ENCODE results near the gene CMTM1. TPM values are rescaled to one million over a fixed set of nuclear protein-coding genes. Genes with fewer than 3 reads are reported as not detected.

The CMTM1 gene
- total RNA-seq, 1 donor from 2014 or later = 4.3 TPM

DNA sequence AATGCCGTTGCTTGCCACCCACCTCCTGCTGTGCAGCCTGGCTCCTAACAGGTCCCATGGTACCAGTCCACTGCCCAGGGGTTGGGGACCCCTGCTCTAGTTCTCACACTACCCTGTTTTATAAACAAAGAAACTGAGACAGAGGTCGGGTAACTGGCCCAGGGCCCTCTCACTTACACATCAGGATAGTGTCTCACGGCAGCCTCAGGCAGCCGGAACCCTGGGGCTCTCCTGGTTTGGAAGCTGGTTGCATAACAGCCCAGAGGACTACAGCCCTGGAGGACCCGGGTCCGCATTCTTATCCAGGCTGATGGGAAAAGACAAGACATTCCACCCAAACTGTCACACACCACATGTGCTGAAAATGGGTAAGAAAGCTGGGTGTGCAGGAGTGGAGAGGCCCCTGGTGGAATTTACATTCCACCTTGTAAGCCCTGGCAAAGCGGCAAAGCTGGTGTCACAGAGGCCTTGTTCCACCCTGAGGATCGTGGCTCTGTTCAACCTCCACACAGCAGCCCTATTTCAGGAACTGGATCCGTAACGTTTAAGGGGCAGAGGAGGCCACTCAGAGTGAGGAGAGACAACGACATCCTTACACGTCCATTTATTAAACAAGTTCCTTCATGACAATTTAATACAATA is 48.0 kb downstream of the CMTM1 start:
- DNase-seq (ENCODE audit: low read depth) = no peak
- Histone ChIP-seq H3K36me3 (ENCODE audit: control insufficient read depth, insufficient read depth, low read length) (peaks cover 5% of the 10 kb centered on the region), H3K27me3 (ENCODE audit: control insufficient read depth, insufficient read depth, low read length) (no peaks in the 10 kb centered on the region), H3K4me3 (ENCODE audit: low read depth, low read length) (no peak overlapping the region)
- TF ChIP-seq, protein P1, sequence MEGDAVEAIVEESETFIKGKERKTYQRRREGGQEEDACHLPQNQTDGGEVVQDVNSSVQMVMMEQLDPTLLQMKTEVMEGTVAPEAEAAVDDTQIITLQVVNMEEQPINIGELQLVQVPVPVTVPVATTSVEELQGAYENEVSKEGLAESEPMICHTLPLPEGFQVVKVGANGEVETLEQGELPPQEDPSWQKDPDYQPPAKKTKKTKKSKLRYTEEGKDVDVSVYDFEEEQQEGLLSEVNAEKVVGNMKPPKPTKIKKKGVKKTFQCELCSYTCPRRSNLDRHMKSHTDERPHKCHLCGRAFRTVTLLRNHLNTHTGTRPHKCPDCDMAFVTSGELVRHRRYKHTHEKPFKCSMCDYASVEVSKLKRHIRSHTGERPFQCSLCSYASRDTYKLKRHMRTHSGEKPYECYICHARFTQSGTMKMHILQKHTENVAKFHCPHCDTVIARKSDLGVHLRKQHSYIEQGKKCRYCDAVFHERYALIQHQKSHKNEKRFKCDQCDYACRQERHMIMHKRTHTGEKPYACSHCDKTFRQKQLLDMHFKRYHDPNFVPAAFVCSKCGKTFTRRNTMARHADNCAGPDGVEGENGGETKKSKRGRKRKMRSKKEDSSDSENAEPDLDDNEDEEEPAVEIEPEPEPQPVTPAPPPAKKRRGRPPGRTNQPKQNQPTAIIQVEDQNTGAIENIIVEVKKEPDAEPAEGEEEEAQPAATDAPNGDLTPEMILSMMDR (IDR thresholded peaks at IDR 0.05; ENCODE audit: insufficient read depth, low read length, poor library complexity, severe bottlenecking) = no peak

DNA sequence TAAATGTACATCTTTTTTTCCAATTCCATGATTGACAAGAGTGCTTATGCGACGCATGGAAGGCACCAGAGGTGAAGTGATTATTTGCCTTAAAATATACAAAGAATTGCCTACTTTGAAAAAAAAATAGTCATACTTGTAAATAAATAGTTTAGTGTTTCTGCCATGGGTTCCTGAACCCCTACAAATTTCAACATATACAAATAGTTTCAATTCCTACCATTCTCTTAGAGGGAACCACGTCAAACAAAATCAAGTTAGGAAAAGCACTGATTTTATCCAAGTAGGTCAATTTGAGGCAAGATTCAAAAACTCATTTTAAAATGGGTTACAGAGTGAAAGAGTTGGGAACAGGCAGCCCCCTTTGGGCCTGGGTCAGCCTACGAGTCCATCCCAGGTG is 49.9 kb downstream of the CMTM1 start:
- DNase-seq (ENCODE audit: low read depth) = no peak
- H3K4me3 ChIP-seq (ENCODE audit: low read depth, low read length) = no peak overlapping the region
- TF ChIP-seq, protein P1 (IDR thresholded peaks at IDR 0.05; ENCODE audit: insufficient read depth, low read length, poor library complexity, severe bottlenecking) = no peak
- H3K36me3 ChIP-seq (ENCODE audit: control insufficient read depth, insufficient read depth, low read length) = no peaks in the 10 kb centered on the region
- H3K27me3 ChIP-seq (ENCODE audit: control insufficient read depth, insufficient read depth, low read length) = no peaks in the 10 kb centered on the region

GRCh38 chr16:66616592-66616991 is 50.4 kb downstream of the CMTM1 start:
- no peak for DNase-seq (ENCODE audit: low read depth)
- no peaks in the 10 kb centered on the region for H3K27me3 ChIP-seq (ENCODE audit: control insufficient read depth, insufficient read depth, low read length)
- H3K36me3 ChIP-seq (ENCODE audit: control insufficient read depth, insufficient read depth, low read length) = no peaks in the 10 kb centered on the region
- H3K4me3 ChIP-seq (ENCODE audit: low read depth, low read length) = no peak overlapping the region
- TF ChIP-seq, protein P1 (IDR thresholded peaks at IDR 0.05; ENCODE audit: insufficient read depth, low read length, poor library complexity, severe bottlenecking) = no peak

- DNase-seq (ENCODE audit: low read depth) = no peak
- H3K4me3 ChIP-seq (ENCODE audit: low read depth, low read length) = no peak overlapping the region
- no peaks in the 10 kb centered on the region for H3K36me3 ChIP-seq (ENCODE audit: control insufficient read depth, insufficient read depth, low read length)
- H3K27me3 ChIP-seq (ENCODE audit: control insufficient read depth, insufficient read depth, low read length) = no peaks in the 10 kb centered on the region
- TF ChIP-seq, protein P1 (IDR thresholded peaks at IDR 0.05; ENCODE audit: insufficient read depth, low read length, poor library complexity, severe bottlenecking) = no peak
Measured at GRCh38 chr16:66617010-66617434, 50.8 kb downstream of the CMTM1 start.

DNA sequence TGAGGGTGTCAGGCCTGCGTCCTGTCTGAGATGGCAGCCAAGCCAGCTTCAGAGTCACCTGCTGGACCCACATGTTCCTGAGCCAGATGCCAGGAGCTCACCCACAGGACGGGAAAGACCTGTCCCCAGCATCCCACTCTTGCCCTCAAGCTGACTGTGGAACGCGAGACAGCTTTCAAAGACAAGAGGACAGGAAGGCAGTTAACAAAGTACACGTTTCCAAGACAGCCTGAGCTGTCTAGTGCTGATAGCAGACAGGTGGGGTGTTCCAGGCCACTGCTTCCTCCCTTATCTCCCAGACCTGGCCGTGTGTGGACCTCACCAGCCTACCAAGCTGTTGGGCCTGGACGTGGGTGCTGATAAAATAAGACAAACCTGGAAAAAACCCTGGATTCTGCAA is 51.5 kb downstream of the CMTM1 start:
- H3K4me3 ChIP-seq (ENCODE audit: low read depth, low read length) = no peak overlapping the region
- TF ChIP-seq, protein P1 (IDR thresholded peaks at IDR 0.05; ENCODE audit: insufficient read depth, low read length, poor library complexity, severe bottlenecking) = no peak
- no peaks in the 10 kb centered on the region for H3K36me3 ChIP-seq (ENCODE audit: control insufficient read depth, insufficient read depth, low read length)
- H3K27me3 ChIP-seq (ENCODE audit: control insufficient read depth, insufficient read depth, low read length) = no peaks in the 10 kb centered on the region
- no peak for DNase-seq (ENCODE audit: low read depth)
